Measurements from ENCODE around the gene MELK.

DNA sequence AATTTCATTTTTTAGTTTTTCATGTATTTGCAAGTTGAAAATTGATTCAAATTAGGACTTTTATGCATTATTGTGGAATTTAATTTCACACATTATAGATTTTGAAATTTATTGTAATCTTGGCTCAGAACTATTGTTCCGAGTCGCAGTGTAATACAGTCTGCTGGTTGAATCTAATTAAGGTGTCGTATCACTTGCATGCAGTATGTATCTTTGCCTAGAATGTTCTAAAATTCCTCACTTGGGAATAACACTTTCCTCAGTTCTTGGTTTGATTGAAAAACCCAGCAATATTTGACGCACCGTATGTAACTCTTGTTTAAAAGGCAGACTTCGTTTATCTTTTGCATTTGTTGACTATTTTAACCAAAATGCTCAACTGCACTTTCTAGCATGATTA is 49.4 kb downstream of the MELK start:
- TF ChIP-seq, protein P1, sequence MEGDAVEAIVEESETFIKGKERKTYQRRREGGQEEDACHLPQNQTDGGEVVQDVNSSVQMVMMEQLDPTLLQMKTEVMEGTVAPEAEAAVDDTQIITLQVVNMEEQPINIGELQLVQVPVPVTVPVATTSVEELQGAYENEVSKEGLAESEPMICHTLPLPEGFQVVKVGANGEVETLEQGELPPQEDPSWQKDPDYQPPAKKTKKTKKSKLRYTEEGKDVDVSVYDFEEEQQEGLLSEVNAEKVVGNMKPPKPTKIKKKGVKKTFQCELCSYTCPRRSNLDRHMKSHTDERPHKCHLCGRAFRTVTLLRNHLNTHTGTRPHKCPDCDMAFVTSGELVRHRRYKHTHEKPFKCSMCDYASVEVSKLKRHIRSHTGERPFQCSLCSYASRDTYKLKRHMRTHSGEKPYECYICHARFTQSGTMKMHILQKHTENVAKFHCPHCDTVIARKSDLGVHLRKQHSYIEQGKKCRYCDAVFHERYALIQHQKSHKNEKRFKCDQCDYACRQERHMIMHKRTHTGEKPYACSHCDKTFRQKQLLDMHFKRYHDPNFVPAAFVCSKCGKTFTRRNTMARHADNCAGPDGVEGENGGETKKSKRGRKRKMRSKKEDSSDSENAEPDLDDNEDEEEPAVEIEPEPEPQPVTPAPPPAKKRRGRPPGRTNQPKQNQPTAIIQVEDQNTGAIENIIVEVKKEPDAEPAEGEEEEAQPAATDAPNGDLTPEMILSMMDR (conservative IDR thresholded peaks at IDR 0.05; ENCODE audit: low read depth, low read length) = no peak
- TF ChIP-seq RAD21 (IDR thresholded peaks at IDR 0.05; ENCODE audit: low read length) (no peak), POLR2A (IDR thresholded peaks at IDR 0.05; ENCODE audit: low read depth, low read length) (no peak), MXI1 (IDR thresholded peaks at IDR 0.05; ENCODE audit: borderline replicate concordance, low read depth, low read length) (no peak), MAFK (IDR thresholded peaks at IDR 0.05; ENCODE audit: low read depth, low read length) (no peak)
